GM18868 (cell line): ENCODE measurements around the gene DGCR8.

Source experiments
- ATAC-seq: cut with Tn5 transposase; IDR thresholded peaks from one replicate; pipeline ENCODE4 v1.9.1; 2021; ENCODE audit warnings: mild to moderate bottlenecking, moderate library complexity; ENCODE audit not compliant: unreplicated experiment

DGCR8 gene

DNA sequence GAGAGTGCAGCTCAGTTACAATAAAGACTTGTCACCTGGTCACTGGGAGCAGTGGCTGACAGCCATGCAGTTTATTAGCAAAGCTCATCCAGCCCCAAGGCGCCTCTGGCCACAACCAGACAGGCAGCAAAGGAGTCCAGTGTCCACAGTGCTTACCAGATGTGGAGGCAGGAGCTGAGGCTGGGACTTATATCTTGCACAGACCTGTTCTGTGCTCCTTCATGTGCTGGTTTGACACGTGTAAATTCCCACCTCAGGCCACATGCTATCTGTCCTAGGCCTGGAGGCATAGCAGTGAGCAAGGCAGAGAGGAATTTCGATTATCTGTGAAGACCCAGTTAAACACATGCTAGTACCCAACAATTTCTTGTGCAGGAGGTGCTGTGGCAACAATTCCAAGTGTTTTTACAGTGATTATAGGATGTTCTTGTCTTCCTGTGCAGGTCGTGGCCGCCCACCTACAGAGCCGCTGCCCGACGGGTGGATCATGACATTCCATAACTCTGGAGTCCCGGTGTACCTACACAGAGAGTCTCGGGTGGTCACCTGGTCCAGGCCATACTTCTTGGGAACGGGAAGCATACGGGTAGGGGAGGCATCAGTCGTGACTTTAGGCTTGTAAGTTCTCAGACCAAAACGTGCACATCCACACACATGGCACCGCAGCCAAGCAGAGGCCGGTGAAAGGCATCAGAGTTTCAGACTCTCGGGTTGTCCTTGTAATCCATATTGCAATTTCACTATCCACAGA, 9.4 kb downstream of the DGCR8 start:
- no peak for ATAC-seq

DNA sequence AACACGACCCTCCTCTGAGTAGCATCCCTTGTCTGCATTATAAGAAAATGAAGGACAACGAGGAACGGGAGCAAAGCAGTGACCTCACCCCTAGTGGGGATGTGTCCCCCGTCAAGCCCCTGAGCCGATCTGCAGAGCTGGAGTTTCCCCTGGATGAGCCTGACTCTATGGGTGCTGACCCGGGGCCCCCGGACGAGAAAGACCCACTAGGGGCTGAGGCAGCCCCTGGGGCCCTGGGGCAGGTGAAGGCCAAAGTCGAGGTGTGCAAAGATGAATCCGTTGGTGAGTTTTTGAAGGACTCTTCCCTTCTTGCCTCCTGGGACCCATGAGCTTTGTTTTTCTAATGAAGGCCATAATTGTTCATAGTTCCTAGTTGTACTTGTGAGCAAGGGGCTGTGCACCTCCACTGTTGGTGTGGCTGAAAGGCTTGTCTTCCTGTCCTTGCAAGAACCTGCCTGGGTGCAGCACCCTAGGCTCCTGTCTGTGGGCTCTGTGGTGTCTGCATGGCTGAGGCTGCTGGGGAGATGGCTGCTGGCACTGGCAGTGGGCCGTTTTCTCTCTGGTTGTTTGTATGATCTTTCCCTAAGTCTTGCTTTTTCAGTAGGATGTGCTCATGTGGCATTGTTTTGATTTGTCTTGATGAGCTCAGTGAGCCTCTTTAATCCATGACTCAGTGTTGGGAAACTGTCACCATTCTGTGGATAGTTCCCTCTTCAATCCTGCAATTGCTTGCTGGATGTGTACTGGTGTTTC, 10.1 kb downstream of the DGCR8 start:
- ATAC-seq: no peak

DNA sequence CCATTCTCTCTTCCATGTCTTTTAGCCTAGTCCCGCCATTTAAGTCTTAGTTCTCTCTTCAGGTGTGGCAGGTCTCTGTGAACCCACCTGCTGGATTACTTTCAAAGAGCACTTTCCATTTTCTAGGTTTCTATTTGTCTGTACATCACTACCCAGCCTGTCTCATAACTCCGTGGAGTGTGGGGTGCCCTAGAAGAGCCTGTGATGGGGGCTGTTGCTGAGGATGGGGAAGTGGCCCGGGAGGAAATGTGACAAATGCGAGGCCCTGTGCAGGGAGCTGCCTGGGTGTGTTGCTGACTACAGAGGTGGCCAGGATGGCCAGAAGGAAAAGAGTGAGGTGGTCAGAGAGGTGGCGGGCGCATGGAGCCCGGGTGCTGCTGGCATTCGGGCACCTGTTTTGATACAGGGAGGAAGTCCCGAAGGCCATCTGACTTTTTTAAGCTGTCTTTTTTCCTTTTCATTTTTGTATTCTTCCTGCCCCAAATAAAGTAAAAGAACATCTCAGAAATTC, 10.7 kb downstream of the DGCR8 start:
- ATAC-seq: no peak

DNA sequence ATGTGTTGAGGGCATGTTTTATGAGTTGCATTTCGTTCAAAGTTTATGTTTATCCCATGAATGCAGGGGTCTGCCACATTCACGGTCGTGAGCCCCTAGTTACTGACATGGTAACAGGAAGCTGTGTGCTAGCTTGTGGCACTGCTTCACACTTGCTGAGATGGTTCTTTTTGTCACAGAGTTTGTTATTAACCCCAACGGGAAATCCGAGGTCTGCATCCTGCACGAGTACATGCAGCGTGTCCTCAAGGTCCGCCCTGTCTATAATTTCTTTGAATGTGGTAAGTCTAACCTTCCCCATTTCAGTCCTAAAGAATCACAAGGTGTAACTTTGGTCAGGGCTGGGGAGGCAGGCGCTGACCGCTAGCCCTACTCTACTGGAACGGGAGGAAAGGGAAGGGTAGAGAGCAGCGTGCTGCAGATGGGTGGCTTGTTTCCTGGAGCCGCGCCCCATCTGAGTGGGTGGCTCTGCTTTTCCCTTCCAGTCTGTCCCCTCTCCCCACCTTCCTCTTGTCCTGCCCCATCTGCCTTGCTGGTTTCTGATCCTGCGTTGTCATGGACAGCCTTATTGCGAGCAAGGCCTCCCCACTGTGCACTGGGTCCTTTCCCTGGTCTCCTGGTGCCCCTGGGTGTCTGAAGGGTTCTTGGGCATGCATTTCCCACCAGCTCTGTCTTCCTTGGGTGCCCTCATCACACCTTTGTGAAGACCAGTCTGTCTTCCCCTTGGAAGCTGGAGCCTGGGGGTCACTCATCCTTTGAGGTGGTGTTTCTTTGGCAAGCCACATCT, 11.8 kb downstream of the DGCR8 start:
- no peak for ATAC-seq

DNA sequence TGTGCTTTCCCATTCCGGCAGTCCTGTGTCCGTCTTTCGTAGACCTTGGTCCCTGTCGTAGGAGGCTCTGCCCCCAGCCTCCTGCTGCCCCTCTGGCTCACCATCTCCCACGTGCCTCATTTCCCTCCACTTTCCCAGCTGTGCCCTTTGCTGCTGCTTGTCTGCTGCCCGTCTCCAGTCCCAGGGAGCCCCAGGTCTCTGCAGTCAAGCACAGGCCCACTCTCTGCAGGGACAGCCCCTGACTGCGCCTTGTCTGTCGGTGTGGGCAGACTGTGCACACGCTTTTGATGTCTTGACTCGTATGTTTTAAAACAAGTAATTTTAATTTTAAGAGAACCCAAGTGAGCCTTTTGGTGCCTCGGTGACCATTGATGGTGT, 12.4 kb downstream of the DGCR8 start:
- no peak for ATAC-seq

DNA sequence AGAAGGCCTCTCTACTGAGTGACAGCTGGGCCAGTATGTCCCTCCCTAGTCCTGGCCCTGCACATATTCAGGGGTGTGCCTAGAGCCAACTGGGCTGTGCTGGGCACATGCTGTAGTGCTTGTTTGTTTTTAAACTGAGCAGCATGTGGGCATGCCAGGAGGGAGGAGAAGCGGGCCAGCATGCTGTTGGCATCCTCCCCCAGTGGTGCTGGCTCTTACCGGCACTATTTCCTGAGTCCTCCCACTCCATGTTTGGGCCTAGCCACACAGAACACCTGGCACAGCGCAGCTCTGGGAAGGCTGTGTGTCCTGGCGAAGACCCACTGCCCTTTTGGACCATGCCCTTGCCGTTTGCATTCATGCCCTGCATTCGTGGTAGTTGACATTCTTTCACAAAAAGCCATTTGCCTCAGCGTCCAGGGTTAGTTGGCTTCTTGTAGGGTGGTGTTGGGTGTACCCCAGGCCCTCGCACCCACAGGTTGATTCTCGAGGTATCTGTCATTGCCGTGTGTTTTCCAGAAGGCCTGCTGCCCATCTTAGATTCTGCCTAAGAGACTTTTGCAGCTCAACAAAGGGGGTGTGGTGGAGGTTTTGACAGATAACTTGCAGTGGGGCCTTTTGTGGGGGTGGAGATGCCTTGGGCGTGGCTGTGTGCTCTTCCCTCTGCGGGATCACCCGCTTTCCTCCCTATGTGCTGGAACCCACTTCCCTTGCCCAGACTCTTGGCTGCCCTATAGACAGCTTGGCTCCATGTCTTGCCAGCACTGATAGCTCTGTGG, 13.6 kb downstream of the DGCR8 start:
- ATAC-seq: no peak

DNA sequence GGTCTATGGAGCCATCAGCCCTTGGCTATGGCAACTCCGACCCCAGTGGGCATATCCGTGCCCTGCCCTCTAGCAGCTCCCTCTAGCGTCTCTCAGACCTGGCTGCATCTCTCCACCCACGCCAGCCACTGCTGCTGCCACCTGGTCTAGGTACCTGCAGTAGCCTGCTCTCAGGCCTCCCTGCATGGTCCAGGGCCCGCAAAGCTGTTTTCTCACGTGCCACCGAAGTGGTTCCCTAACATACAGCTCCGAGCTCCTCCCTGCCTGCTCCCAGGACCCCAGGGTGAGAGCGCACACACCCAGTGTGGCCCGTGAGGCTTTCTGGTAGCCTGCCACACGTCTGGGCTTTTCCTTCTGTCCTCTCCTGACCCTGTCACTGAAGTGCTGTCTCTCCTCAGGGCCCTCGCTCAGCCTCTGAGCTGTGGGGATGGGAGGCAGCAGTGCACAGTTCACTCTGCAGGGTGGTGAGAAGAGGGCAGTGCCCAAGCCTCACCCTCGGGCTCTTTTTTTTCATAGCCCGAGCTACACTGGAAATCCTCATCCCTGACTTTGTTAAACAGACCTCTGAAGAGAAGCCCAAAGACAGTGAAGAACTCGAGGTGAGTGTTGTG, 14.3 kb downstream of the DGCR8 start:
- no peak for ATAC-seq

DNA sequence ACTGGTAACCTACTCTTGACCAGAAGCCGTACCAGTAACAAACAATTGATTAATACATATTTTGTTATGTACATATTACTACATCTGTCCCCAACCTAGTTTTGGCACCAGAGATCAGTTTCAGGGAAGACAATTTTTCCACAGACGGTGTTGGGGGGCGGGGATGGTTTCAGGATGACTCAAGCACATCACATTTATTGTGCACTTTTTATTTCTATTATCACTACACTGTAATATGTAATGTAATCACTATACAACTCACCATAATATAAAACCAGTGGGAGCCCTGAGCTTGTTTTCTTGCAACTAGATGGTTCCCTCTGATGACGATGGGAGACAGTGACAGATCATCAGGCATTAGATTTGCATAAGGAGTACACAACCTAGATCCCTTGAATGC, 15.5 kb downstream of the DGCR8 start:
- ATAC-seq: no peak

DNA sequence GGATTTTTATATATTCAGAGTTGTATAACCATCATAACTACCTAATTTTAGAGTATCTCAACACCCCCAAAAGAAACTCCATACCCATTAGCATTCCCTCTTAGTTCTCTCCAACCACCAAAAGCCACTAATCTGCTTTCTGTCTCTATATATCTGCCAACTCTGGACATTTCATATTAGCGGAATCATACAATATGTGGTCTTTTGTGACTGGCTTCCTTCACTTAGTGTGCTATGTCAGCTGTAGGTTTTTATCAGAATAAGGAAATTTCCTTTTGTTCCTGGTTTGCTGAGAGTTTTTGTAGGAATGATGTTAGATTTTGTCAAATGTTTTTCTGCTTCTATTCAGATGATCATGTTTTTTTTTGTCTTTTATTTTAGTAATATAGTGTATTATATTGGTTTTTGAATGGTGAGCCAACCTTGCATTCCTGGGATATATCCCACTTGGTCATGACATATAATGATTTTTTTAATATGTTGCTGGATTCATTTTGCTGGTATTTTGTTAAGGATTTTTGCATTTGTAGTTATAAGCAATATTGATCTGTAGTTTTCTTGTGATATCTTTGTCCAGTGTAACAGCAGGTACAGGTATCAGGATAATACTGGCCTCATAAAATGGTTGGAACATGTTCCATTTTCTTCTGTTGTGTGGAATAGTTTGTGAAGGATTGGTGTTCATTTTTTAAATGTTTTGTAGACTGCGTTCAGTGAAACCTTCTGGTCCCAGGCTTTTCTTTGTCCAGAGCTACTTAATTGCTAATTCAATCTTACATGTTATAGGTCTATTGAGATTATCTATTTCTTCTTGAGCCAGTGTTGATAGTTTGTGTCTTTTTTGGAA, 16.8 kb downstream of the DGCR8 start:
- no peak for ATAC-seq

DNA sequence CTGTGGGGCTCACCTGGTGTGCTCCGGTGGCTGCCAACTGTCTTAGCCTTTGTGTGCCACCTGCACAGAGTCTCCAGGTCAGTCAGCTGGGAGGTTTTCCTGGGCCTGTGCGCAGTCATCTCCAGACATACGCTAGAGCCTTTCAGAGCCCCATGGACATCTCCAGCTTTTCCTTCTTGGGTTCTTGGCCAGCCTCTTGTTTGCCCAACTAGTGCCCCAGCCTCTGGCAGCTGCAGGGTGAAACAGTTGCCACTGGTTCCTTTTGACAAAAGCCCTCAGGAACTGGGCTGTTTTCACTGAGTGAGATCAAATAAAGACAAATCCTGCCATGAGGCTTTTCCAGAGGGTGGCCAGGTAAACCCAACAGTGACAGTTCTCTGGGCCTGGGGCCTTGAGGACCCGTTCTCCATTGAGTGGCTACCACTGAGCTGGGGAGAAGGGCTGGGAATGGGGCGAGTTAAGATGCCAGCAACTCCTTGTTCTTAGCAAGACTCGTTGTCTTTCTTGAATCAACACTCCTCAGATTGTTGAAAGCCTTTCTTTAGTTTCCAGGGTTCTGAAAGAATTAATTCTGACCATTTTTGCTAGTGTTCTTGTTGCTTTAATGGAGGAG, 19.2 kb downstream of the DGCR8 start:
- ATAC-seq: no peak

DNA sequence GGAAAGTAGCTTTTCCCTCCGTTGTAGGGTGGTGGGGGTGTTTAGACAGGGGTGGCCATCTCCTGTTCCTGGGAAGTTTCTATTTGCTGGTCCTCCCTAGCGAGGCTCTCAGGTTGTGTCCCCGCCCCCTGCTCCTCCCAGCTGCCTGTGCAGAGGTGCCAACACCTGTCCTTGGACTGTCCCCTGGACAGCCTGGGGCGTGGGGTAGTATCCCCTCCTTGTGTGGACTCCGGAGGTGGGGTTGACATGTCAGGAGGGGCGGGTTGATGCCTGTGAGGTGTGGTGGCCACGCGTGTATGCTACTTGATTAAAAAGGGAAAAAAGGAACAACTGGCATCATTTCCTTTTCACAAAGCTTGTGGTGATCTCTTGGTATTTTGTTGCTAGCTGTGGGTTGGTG, 21.6 kb downstream of the DGCR8 start:
- ATAC-seq: no peak

DNA sequence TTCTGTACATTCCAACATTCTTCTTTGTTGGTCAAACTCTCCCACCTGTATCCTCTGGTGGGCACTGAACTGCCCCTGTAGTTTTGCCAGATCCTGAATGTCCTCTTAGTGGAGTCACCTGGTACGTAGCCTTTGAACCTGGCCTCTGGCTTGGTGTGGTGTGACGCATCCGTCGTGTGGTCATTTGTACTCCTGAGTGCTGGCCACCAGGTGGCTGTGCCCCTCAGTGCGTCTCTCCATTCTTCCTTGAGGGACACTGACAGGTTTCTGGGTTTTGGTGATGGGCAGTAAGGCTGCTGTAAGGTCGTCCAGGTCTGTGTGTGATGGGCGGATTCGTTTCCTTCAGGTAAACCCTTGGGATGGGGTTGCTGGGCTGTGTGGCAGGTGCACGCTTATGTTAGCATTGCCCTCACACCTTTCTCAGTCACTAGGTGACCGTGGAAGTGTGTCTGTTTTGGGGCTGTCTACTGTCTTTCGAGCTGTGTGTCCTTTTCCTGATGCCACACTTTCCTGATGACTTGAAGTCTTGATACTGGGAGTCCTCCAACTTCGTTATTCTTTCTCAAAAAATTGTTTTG, 22.3 kb downstream of the DGCR8 start:
- ATAC-seq: no peak

DNA sequence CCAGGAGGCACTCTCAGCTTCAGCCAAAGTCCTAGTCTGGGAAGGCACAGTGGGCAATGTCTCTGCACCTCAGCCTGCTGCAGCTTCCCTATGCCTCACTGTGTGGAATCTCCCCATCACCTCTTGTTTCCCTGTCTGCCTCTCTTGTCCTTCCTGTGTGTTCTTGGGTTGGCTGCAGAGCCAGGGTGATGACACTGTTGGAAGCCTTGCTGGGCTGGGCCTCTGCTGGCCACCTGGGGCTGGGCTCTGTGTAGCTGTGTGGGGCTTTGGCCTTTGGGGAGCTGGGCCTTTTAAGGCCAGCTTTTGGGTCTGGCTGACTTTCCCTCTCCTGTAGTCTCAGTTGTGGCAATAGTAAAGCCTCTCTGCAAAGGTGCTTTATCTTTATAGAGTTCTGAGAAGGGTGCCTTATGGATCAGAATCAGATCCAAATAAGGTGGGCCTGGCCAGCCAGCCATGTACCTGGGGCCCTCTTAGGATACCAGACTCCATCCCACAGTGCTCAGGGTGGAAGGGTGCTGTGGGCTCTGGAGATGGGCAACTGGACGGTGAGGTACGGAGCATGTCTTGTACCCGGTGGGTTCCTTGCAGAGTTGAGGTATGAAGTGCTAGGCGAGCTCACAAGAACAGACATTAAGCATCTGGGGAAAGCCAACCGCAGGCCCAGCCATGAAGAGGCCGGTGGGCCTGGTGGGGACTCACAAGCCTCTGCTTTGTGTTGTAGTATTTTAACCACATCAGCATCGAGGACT, 25.6 kb downstream of the DGCR8 start:
- ATAC-seq: no peak

DNA sequence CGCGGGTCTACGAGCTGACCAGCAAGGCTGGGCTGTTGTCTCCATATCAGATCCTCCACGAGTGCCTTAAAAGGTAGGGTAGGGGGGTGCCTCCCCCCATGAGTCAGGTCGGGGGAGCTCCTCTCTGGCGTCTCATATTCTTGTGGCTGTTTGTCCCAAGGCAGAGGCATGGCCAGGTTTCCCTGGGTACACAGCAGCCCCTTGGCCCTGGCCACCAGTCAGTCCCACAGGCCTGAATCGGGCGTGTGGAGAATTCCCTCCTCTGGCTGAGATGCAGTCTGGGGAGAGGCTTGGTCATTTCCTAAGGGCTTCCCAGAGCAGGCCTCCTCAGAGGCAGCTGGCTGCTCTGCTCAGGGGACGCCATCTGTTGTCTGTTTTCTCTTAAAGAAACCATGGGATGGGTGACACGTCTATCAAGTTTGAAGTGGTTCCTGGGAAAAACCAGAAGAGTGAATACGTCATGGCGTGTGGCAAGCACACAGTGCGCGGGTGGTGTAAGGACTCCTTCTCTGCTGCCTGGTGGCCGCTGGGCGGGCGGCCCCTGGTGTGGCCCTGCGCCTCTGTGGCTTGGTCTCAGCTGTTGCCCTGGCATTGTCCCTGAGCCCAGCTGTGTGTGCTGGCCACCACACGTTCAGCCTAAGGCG, 26.3 kb downstream of the DGCR8 start:
- ATAC-seq: no peak

DNA sequence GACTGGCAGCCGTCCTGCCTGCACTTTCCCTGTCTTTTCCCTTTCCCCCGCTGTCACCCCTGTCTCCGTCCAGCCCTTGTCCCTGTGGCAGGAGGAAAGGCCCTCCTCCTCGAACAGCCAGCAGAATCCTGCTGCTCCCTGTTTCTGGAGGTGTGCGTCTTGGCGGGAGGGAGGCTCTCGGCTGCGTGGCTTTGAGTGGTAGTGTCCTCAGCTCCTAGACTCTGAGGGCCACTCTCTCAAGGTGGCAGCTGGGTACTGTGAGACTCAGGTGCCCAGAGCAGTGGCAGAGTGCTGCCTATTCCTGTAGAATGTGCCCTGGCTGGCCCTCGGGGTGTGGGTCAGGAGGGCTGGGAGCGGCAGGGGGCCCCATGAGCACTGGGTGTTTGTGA, 26.8 kb downstream of the DGCR8 start:
- ATAC-seq: no peak

DNA sequence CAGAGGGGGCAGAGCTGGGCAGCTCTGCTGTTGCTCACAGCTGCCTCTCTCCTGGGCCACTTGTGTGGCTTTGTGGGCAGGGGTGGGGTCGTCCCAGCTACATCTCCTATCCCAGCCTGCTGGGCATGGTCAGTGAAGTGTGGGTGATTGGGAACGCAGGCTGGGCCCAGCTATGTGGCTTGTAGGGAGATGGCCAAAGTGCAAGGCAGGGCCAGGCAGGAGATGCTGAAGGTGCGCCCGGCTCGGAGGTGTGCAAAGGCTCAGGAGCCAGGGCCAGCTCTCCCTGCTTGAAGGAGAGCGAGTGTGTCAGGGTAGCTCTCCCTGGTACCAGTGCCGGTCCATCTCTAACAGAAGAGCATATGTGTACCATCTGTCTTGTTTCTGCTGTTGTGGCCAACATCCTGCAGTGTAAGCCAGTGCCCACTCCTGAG, 27.4 kb downstream of the DGCR8 start:
- no peak for ATAC-seq

DNA sequence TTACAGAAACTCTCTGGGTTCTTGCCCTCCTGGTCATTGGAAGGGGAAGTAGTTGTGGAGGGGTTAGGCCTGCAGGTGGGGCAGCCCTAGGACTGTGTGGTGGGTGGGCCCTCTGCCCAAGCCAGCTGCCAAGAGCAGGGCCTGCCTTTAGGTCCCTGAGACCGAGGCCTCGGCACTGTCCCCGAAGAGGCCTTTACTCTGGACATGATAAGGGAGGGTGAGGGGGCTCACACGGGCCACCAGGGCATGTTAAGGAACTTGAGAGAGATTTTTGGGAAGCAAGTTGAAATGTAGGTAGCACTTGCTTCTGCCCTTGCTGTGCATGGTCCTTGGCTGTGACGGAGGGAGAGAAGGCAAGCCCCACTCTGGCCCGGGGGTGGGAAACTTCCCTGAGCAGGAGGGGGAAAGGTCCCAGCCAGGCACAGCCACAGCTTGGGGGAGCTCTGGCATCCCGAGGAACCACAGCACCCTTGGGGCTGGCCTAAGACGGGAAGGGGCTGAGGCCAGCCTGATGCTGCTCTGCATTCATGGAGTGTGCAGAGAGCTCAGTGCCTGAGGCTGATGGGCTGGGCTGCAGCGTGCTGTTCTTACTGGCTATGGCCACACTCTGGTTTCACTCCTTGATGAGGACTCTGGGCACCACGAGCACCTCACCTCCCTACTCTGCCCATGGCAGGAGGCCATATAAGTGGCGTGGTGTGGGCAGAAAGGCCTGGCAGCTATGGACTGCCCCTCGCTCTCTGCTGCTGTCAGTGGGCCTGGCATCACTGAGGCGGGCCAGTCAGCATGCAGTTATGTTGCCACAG, 28.1 kb downstream of the DGCR8 start:
- no peak for ATAC-seq
